ENCODE results near the gene EIF4E3.

EIF4E3 gene

DNA sequence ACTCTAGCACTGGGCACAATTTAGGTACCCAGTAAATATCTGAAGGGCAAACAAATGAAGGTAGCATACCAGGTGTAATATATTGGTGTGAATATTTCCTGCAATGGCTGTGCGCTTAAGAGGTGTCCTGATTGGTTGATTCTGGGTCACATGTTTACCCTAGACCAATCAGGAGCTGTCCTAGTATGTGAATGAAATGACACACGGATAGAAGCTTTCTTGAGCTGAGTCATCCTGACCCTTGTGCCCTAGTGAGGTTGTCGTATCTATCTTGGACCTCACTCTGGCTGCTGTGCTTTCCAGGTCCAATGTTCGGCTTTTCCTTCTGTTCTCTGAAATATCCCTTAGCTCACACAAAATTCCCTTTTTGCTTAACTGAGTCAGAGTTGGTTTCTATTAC, 83.5 kb downstream of the EIF4E3 start:
- DNase-seq = no peak

DNA sequence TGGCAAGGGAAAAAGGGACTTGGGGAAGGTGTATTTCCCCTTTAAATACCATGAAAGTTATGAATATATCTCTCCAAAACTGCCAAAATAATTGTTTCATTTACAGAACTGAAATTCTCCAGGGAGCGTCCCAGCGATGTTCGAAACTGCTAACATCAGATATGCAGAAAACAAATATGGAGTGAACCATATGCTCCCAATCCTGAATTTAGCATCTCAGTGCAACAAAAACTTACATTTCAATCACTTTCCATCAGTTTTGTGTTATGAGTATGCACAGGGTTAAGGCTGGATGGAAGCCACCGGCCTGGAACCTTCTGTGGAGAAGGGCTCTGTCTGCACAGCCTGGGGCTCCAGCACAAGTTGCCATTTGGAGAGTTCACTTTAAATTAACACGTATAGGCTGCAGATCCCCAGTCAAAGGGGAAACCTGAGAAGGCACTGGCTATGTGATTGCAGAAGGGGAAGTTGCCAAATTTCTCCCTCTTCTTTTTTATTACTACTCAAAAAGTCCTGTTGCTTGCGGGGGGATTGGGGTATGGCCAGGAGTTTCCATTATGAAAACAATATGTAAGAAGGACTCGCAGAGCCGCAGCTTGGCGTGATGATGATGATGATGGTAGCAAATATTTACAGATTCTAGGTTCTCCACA, 84.7 kb downstream of the EIF4E3 start:
- no peak for DNase-seq

DNA sequence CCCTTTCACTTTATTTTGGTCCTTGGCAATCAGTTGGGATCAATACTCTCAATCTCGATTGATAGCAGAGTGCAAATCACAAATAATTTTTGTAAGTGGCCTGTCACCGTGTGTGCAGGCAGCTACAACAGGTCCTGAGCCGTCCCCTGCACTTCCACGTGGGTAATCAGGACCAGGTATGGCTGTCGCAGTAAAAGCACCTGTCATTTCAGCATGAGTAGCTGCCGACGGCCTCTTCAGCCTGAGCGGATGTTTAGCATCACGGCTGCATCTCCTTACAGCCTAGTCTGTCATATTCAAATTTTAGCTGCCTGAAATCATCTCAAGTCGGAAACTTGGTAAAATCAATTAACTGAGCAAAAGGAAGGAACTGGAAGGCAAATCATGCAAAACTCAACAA, 88.7 kb downstream of the EIF4E3 start:
- DNase-seq = no peak

DNA sequence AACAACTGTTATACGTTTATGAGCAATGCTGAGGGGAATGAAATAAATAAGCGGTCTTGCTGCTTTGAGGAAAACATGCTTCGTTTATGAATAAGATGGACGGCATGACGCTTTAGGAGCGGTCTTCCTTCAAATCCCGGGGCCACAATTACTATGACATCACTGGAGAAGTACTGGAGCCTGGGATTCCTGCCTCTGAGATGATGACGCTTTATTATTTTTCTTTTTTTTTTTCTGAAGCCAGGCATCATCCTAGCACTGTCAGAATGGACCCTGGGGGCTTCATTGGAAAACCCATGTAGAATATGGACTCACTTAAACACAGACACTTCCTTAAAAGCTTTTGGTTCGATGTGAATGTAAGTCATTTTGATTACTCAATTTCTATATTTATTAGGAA, 89.2 kb downstream of the EIF4E3 start:
- DNase-seq = no peak

DNA sequence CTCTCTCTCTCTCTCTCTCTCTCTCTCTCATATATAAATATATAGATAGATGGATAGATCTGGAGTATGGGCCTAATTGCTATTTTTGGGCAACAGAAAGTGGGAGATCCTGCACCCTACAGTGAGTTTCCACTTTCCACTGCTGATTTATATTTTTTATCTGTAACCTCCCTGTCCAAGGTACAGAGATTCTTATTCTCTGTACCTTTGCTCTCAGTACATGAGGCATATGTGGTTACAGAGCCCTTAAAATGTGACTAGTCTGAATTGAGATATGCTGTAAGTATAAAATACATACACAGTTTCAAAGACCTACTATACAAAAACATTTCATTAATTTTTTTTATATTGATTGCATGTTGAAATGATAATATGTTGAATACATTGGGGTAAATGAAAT, 90.5 kb downstream of the EIF4E3 start:
- DNase-seq = no peak

DNA sequence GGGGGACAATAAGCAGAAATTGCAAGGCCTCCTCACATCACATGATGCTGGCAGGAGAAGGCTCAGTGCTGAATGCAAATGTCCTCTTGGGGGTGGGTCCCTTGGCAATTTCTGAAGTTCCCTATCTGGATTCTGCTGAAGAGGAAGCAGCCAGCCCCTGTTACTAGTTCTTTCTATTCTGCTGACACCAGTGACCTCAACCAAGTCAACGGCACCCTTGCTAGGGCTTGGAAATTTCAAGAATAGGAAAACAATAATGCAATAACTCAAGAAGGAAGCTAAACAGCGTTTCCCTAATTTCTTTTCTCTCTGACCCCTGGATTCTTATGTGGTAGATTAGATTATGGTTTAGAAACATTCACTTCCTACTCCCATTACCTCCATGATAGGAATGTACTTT, 95.5 kb downstream of the EIF4E3 start:
- no peak for DNase-seq

DNA sequence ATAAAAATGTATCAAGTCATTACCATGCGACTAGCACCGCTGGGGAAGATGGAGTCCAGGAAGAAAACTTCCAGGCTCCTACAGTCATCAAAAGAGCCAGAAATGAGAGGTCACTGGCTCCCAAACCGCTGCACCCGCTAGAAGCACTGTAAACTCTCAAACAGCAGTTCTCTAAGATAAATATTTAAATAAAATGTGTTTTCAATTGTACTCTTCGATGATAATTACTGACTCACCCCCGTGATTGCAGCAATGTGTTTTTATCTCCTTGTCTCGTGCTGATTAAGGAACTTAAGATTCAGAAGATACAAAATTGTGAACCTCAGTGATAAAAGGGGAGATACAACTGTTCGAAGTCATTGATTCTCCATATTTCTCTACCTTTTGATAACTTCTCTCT, 95.9 kb downstream of the EIF4E3 start:
- DNase-seq = no peak

DNA sequence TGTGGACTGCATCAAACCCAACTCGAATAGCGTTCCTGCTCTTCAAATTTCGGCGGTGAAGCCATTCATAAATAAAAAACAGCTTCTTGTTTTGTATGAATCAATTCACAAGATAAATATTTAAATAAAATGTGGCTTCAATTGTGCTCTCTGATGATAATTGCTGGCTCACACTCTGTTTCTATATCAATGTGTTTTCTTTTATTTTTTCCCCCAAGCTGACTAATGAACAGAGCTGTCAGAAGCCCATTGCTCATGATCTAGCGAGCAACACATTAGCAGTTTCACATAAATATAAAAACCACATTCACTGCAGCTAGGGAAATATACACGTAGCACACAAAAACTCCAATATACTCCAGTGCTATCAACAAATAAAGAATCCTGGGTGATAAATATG, 96.7 kb downstream of the EIF4E3 start:
- no peak for DNase-seq

- no peak for DNase-seq
Measured at GRCh38 chr3:71625676-71626075, 99.5 kb downstream of the EIF4E3 start.

Data from NCI-H774 (cell line).